Neural progenitor cell (in vitro differentiated cells): ENCODE measurements around the gene B3GALT5.
A peak's percentile ranks its signal among the peaks of the same experiment; 100 is the strongest.

Experiments
- CTCF ChIP-seq: fragments of 200-600 bp; sonication (generic); IDR thresholded peaks from 2 replicates; pipeline ENCODE4 v1.5.1; 2017; ENCODE audit warnings: antibody characterized with exemption, mild to moderate bottlenecking
- EZH2 ChIP-seq: fragments of 200-600 bp; sonication (generic); IDR thresholded peaks from 2 replicates; pipeline ENCODE4 v1.6.1; 2017; ENCODE audit warnings: antibody characterized with exemption, mild to moderate bottlenecking, moderate library complexity
- EZH2phosphoT487 ChIP-seq: fragments of 200-600 bp; sonication (generic); IDR thresholded peaks from 2 replicates; pipeline ENCODE4 v1.6.1; 2017; ENCODE audit warnings: antibody characterized with exemption

- TF ChIP-seq CTCF (peak; percentile 12), EZH2phosphoT487 (no peak), EZH2 (no peak)
Observed at GRCh38 chr21:39581414-39581813, 31.3 kb upstream of the B3GALT5 start.
